Bronchial epithelial cell (primary cell): ENCODE measurements around the gene TRRAP. TPM values are rescaled to one million over a fixed set of nuclear protein-coding genes. Genes with fewer than 3 reads are reported as not detected.

Source experiments
- DNase-seq: peaks from one replicate; pipeline ENCODE4 v3.0.0-alpha.2; 2010; ENCODE audit warnings: low read depth
- FAIRE-seq: peaks from 2 replicates; lab custom pipeline; 2011; peaks lifted over from hg19 to GRCh38; lab: Jason Lieb, UNC
- H3K27me3 ChIP-seq: 2 replicates; pipeline ENCODE4 v1.5.1; 2011; ENCODE audit warnings: low read length; ENCODE audit not compliant: control insufficient read depth, insufficient read depth
- H3K36me3 ChIP-seq: 2 replicates; pipeline ENCODE4 v1.5.1; 2011; ENCODE audit warnings: low read length; ENCODE audit not compliant: control insufficient read depth, insufficient read depth
- H3K4me3 ChIP-seq: 2 replicates; pipeline ENCODE4 v1.5.1; 2011; ENCODE audit warnings: mild to moderate bottlenecking, low read depth, low read length, control low read depth
- total RNA-seq: library from RNA; depleted of rRNA; stranded (reverse); fragments of >200 nt; gene quantifications from 2 replicates; pipeline ENCODE4 v1.2.1, GENCODE V29; 2014
- TF ChIP-seq, protein P1 (sequence below): IDR thresholded peaks from 2 replicates; pipeline ENCODE4 v1.5.1; 2011; ENCODE audit warnings: mild to moderate bottlenecking, moderate library complexity, low read length, control low read depth, inconsistent platforms; ENCODE audit not compliant: insufficient read depth, severe bottlenecking

Gene TRRAP
- total RNA-seq, 1 donor from 2014 or later: 8.2 TPM

DNA sequence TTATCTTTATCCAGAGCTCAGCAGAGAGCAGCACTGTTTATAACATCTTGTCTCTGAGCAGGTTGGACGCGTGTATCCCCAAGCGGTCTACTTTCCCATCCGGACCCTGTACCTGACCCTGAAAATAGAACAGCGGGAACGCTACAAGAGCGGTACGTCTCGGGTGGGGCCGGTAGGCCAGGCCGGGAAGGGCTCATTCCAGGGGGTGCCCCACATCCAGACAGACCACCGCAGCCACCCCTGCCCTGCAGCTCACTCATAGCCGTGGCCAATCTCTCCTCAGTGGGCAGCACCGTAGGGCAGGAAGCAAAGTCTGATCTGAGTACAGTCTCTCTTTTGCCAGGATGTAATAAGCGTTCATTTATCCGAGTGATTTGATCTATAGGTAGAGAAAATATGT lies 113.7 kb downstream of the TRRAP start:
- DNase-seq: no peak
- FAIRE-seq: no peak
- Histone ChIP-seq H3K36me3 (peaks cover 33% of the 10 kb centered on the region), H3K27me3 (no peaks in the 10 kb centered on the region), H3K4me3 (no peak overlapping the region)
- TF ChIP-seq, protein P1, sequence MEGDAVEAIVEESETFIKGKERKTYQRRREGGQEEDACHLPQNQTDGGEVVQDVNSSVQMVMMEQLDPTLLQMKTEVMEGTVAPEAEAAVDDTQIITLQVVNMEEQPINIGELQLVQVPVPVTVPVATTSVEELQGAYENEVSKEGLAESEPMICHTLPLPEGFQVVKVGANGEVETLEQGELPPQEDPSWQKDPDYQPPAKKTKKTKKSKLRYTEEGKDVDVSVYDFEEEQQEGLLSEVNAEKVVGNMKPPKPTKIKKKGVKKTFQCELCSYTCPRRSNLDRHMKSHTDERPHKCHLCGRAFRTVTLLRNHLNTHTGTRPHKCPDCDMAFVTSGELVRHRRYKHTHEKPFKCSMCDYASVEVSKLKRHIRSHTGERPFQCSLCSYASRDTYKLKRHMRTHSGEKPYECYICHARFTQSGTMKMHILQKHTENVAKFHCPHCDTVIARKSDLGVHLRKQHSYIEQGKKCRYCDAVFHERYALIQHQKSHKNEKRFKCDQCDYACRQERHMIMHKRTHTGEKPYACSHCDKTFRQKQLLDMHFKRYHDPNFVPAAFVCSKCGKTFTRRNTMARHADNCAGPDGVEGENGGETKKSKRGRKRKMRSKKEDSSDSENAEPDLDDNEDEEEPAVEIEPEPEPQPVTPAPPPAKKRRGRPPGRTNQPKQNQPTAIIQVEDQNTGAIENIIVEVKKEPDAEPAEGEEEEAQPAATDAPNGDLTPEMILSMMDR: no peak

DNA sequence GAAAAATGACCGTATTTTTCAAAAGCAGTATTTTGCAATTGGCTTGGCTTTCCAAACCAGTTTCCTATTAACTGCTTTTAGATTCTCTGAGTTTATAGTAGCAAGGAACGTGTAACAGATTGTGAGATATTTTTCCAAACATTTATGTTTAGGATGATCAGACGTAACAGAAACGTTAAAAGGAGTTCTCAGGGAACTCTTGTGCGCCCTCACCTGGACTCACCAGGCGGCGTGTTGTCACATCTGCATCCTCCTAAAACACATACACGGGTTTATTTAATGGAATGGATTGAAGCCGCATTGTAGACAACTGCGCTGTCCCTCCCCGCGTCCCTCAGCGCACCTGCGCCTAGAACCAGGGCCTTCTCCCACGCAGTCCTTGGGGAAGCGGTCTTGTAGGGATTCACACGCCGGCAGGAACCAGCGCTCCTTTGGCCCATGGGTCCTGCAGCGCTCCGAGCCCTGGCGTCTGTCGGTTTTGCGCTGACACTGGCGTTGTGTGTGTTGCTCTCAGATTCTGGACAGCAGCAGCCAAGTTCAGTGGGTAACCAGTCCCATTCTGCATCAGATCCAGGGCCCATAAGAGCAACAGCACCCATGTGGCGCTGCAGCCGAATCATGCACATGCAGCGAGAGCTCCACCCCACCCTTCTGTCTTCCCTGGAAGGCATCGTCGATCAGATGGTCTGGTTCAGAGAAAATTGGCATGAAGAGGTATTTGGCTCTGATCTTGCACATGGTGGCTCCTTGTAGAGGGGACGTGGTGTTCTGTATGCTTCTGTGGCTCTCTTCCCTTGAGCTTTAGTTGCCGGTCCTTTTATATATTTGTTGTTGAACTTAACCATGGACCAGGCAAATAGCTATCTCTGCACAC lies 114.9 kb downstream of the TRRAP start:
- H3K36me3 ChIP-seq: peaks cover 33% of the 10 kb centered on the region
- no peaks in the 10 kb centered on the region for H3K27me3 ChIP-seq
- FAIRE-seq (no peak), DNase-seq (no peak)
- TF ChIP-seq, protein P1: no peak
- no peak overlapping the region for H3K4me3 ChIP-seq

DNA sequence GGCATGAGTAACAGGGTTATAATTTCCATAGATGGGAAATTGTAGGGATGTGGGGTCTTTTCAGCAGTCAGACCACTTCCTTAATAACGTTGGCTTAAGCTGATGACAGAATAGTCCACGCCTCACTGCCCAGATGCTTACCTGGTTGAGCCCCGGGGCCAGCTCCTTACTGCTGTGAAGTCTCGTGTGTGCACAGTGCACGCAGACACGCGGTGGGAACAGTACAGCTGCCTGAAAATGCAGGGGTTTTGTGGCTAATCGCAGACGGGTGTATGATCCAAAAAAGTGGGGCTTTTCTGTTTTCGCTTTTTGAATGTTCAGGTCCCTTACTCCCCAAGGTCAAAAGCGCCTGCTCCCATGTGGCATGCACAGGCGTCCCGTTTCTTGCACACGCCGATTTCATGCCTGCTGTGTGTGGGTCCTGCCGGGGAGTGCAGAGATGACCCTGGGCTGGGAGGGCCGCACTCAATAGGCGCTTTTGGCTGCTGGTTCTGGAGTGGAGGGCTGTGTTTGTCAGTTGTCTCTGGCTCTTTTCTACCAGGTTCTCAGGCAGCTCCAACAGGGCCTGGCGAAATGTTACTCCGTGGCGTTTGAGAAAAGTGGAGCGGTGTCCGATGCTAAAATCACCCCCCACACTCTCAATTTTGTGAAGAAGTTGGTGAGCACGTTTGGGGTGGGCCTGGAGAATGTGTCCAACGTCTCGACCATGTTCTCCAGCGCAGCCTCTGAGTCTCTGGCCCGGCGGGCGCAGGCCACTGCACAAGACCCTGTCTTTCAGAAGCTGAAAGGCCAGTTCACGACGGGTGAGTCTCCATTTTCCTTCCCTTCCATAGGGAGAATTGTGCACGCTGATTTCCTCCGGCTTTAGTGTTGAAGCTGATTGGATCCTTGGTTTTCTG lies 116.0 kb downstream of the TRRAP start:
- FAIRE-seq: no peak
- DNase-seq: no peak
- Histone ChIP-seq H3K36me3 (peaks cover 27% of the 10 kb centered on the region), H3K4me3 (no peak overlapping the region), H3K27me3 (no peaks in the 10 kb centered on the region)
- TF ChIP-seq, protein P1: no peak

DNA sequence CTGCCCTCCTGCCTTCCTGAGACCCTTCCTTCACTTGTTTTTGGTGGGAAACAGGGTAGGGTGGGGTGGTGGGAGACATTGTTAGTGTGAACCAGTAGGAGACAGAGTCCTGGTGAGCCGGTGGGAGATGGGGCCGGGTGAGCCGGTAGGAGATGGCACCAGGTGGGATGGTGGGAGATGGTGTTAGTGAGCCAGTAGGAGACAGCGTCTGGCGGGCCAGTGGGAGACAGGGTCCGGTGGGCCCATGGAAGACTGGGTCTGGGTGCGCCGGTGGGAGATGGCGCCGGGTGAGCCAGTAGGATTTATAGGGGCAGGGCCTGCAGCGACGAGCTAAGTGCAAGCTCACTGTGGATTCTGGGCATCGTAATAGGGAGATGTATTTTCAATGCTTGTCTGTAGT lies 116.8 kb downstream of the TRRAP start:
- DNase-seq (no peak), FAIRE-seq (no peak)
- H3K36me3 ChIP-seq: peaks cover 28% of the 10 kb centered on the region
- H3K4me3 ChIP-seq: no peak overlapping the region
- TF ChIP-seq, protein P1: no peak
- no peaks in the 10 kb centered on the region for H3K27me3 ChIP-seq

DNA sequence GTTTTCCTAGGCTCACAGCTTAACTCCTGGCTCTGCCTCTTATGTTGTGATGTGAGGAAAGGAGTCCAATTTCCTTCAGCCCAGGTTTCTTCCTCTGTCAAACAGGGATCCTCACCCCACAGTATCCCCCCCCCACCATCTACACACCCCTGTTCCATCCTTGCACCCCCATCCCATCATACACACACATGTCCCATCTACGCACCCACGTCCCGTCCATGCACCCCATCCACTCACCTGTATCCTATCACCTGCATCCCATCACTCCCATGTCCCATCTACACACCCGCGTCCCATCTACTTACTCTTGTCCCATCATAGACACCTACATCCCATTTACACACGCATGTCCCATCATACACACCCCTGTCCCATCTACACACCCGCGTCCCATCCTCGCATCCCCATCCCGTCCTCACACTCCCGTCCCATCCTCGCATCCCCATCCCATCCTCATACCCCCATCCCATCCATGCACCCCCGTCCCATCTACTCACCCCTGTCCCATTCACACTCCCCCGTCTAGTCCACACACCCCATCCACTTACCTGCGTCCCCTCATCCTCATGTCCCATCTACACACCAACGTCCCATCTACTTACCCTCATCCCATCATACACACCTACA lies 117.3 kb downstream of the TRRAP start:
- TF ChIP-seq, protein P1: no peak
- no peak for FAIRE-seq
- peaks cover 28% of the 10 kb centered on the region for H3K36me3 ChIP-seq
- no peaks in the 10 kb centered on the region for H3K27me3 ChIP-seq
- DNase-seq: no peak
- H3K4me3 ChIP-seq: no peak overlapping the region
